Caki2 (cell line): ENCODE results near the gene ZDHHC17. TPM values are rescaled to one million over a fixed set of nuclear protein-coding genes. Genes with fewer than 3 reads are reported as not detected.
A peak's percentile ranks its signal among the peaks of the same experiment; 100 is the strongest.
"Not testable (repeated sequence)": the region's sequence is repeated elsewhere in the genome, so short reads cannot be mapped to it uniquely, and the experiment has no call there.

Experiments used
- DNase-seq: peaks from one replicate; pipeline ENCODE4 v3.0.0-alpha.2; 2015; ENCODE audit warnings: low read depth
- in situ Hi-C: cut with HindIII; loops from 2 replicates; pipeline ENCODE4 v1.10.0; 2016; ENCODE audit warnings: low sequenced_read_pairs, low pct_unique_long_range_greater_than_20kb, mixed read lengths
- total RNA-seq: library from RNA; depleted of rRNA; stranded (reverse); fragments of >200 nt; shearing (Covaris generic); gene quantifications from 2 replicates; pipeline ENCODE4 v1.2.3, GENCODE V29; 2014; ENCODE audit warnings: low replicate concordance; rRNA removed

Gene ZDHHC17
- total RNA-seq: 15.7 and 50.7 TPM in 2 replicates

- peak; percentile 98 for DNase-seq
- in situ Hi-C loops: no loop called here
Measured at GRCh38 chr12:76763746-76764675, at the start of gene ZDHHC17. ZDHHC17 (plus strand) TSS chr12:76764115; CDS start chr12:76764237, 122 bp downstream.

GRCh38 chr12:76714415-76714814 is 49.5 kb upstream of the ZDHHC17 start:
- DNase-seq: no peak

GRCh38 chr12:76714861-76715260 is 49.1 kb upstream of the ZDHHC17 start:
- in situ Hi-C loops: no loop called here
- DNase-seq: no peak

More at GRCh38 chr12:76714415-76714814, 49.5 kb upstream of the ZDHHC17 start:
- in situ Hi-C loops: no loop called here

- in situ Hi-C loops: no loop called here
- DNase-seq: no peak
Measured at GRCh38 chr12:76715332-76715731, 48.6 kb upstream of the ZDHHC17 start.

GRCh38 chr12:76717314-76717713 is 46.6 kb upstream of the ZDHHC17 start:
- DNase-seq: no peak
- in situ Hi-C loops: no loop called here

- in situ Hi-C loops: no loop called here
- peak; percentile 8 for DNase-seq
Measured at GRCh38 chr12:76719171-76720041, 44.5 kb upstream of the ZDHHC17 start.

GRCh38 chr12:76720068-76720467 is 43.8 kb upstream of the ZDHHC17 start:
- in situ Hi-C loops: no loop called here
- DNase-seq: peak; percentile 37

- no peak for DNase-seq
- in situ Hi-C loops: no loop called here
Measured at GRCh38 chr12:76726626-76727025, 37.3 kb upstream of the ZDHHC17 start.

- DNase-seq, in situ Hi-C loops: not testable (repeated sequence)
Measured at GRCh38 chr12:76732188-76732587, 31.7 kb upstream of the ZDHHC17 start.

- in situ Hi-C loops, DNase-seq: not testable (repeated sequence)
Measured at GRCh38 chr12:76737689-76738088, 26.2 kb upstream of the ZDHHC17 start.

GRCh38 chr12:76738824-76739579 is 24.9 kb upstream of the ZDHHC17 start:
- in situ Hi-C loops: no loop called here
- DNase-seq: no peak

- in situ Hi-C loops: no loop called here
- DNase-seq: no peak
Measured at GRCh38 chr12:76739896-76740295, 24.0 kb upstream of the ZDHHC17 start.

GRCh38 chr12:76740501-76740900 is 23.4 kb upstream of the ZDHHC17 start:
- DNase-seq: no peak
- in situ Hi-C loops: no loop called here

- in situ Hi-C loops: no loop called here
- DNase-seq: no peak
Measured at GRCh38 chr12:76745343-76745742, 18.6 kb upstream of the ZDHHC17 start.

GRCh38 chr12:76746516-76746915 is 17.4 kb upstream of the ZDHHC17 start:
- no peak for DNase-seq
- in situ Hi-C loops: no loop called here

- no peak for DNase-seq
- in situ Hi-C loops: no loop called here
Measured at GRCh38 chr12:76747245-76747644, 16.7 kb upstream of the ZDHHC17 start.

GRCh38 chr12:76755829-76756379 is 8.0 kb upstream of the ZDHHC17 start:
- DNase-seq: no peak
- in situ Hi-C loops: no loop called here

GRCh38 chr12:76757694-76758093 is 6.2 kb upstream of the ZDHHC17 start:
- in situ Hi-C loops: no loop called here
- DNase-seq: no peak
